SK-N-SH (cell line): ENCODE measurements around the gene SLC26A5. TPM values are rescaled to one million over a fixed set of nuclear protein-coding genes. Genes with fewer than 3 reads are reported as not detected.

Experiments used
- CTCF ChIA-PET: fragments of 300-600, 350-600 bp; formaldehyde crosslinking; extraction: SDS; loops from one replicate; lab custom pipeline; 2021; lab: Yijun Ruan, JAX
- POLR2A ChIA-PET: fragments of 350-600 bp; sonication (Branson Sonifier 250); formaldehyde crosslinking; extraction: SDS; loops from one replicate; lab custom pipeline; 2020; ENCODE audit warnings: antibody characterized with exemption, inconsistent platforms; lab: Yijun Ruan, JAX
- DNase-seq: peaks from one replicate; pipeline ENCODE4 v3.0.0; 2012
- H2AFZ ChIP-seq: fragments of 200-600 bp; sonication (generic); 2 replicates; pipeline ENCODE4 v1.8.1; 2016; ENCODE audit warnings: antibody characterized with exemption, mild to moderate bottlenecking, low read depth
- H3F3A ChIP-seq: fragments of 200-600 bp; sonication (generic); replicated peaks from 2 replicates; pipeline ENCODE3; 2016; ENCODE audit warnings: antibody characterized with exemption, mild to moderate bottlenecking; ENCODE audit not compliant: insufficient read depth
- H3K27ac ChIP-seq, 2 experiments: fragments of 200-500 bp in 1 of 2; fragments of 200-600 bp in 1 of 2; sonication (Bioruptor generic) in 1 of 2; sonication (generic), shearing (Covaris generic) in 1 of 2; 2 replicates each; pipeline versions ENCODE4 v1.5.1 to v1.6.1; 2014 to 2016; ENCODE audit warnings: low read depth in 2 of 2, inconsistent platforms in 1 of 2, low read length in 1 of 2, mild to moderate bottlenecking in 1 of 2, mixed read lengths in 1 of 2
- H3K27me3 ChIP-seq: fragments of 200-600 bp; sonication (generic), shearing (Covaris generic); 2 replicates; pipeline ENCODE4 v1.6.1; 2016; ENCODE audit warnings: mixed run types; ENCODE audit not compliant: insufficient read depth
- H3K36me3 ChIP-seq, 2 experiments: fragments of 200-500 bp in 1 of 2; fragments of 200-600 bp in 1 of 2; sonication (Bioruptor generic) in 1 of 2; sonication (generic) in 1 of 2; replicated peaks in 1 of 2; 2 replicates each; pipeline versions ENCODE3 to v1.5.1; 2014 to 2016; ENCODE audit warnings: low read length in 1 of 2, mild to moderate bottlenecking in 1 of 2; ENCODE audit not compliant: insufficient read depth in 2 of 2, control insufficient read depth in 1 of 2
- H3K4me1 ChIP-seq, 2 experiments: fragments of 200-500 bp in 1 of 2; fragments of 200-600 bp in 1 of 2; sonication (Bioruptor generic) in 1 of 2; sonication (generic), shearing (Covaris generic) in 1 of 2; 2 replicates each; pipeline versions ENCODE4 v1.5.1 to v1.6.1; 2014 to 2016; ENCODE audit warnings: low read depth in 1 of 2, low read length in 1 of 2, mixed run types in 1 of 2; ENCODE audit not compliant: insufficient read depth in 2 of 2, control insufficient read depth in 1 of 2
- H3K4me2 ChIP-seq: fragments of 200-600 bp; sonication (generic), shearing (Covaris generic); 2 replicates; pipeline ENCODE4 v1.6.1; 2017; ENCODE audit warnings: mixed run types
- H3K4me3 ChIP-seq, 2 experiments: fragments of 200-500 bp in 1 of 2; fragments of 200-600 bp in 1 of 2; sonication (Bioruptor generic) in 1 of 2; sonication (generic), shearing (Covaris generic) in 1 of 2; 2 replicates each; pipeline versions ENCODE4 v1.5.1 to v1.8.1; 2014 to 2016; ENCODE audit warnings: low read depth in 2 of 2, inconsistent platforms in 1 of 2, low read length in 1 of 2, mild to moderate bottlenecking in 1 of 2, mixed read lengths in 1 of 2, moderate library complexity in 1 of 2
- H3K79me2 ChIP-seq: fragments of 200-600 bp; sonication (generic); 2 replicates; pipeline ENCODE4 v1.8.1; 2017; ENCODE audit warnings: mild to moderate bottlenecking; ENCODE audit not compliant: insufficient read depth
- H3K9ac ChIP-seq: fragments of 200-600 bp; sonication (generic); 2 replicates; pipeline ENCODE4 v1.6.1; 2017; ENCODE audit warnings: mixed run types
- H3K9me2 ChIP-seq: fragments of 200-600 bp; sonication (generic); 2 replicates; pipeline ENCODE4 v1.6.1; 2017; ENCODE audit warnings: mixed run types
- H3K9me3 ChIP-seq: fragments of 200-600 bp; sonication (generic); 2 replicates; pipeline ENCODE4 v1.6.1; 2017; ENCODE audit warnings: mixed run types, mild to moderate bottlenecking, moderate library complexity
- H4K20me1 ChIP-seq: fragments of 200-600 bp; sonication (generic); 2 replicates; pipeline ENCODE4 v1.6.1; 2017; ENCODE audit warnings: mild to moderate bottlenecking, mixed run types; ENCODE audit not compliant: insufficient read depth
- CHD2 ChIP-seq: fragments of 150-350 bp; IDR thresholded peaks from 2 replicates; pipeline ENCODE4 v1.6.1; 2018; ENCODE audit warnings: low read length; ENCODE audit not compliant: partially characterized antibody
- CTCF ChIP-seq: fragments of 200-600 bp; sonication (generic); IDR thresholded peaks from 2 replicates; pipeline ENCODE4 v1.6.1; 2017; ENCODE audit warnings: antibody characterized with exemption, mild to moderate bottlenecking, moderate library complexity
- ELF1 ChIP-seq: IDR thresholded peaks from 2 replicates; pipeline ENCODE4 v1.4.0; 2012
- FOXJ3 ChIP-seq: sonication (generic); formaldehyde crosslinking; IDR thresholded peaks from 2 replicates; pipeline ENCODE4 v1.5.1; 2020; ENCODE audit warnings: mild to moderate bottlenecking, missing genetic modification reagents
- GABPA ChIP-seq: IDR thresholded peaks from 2 replicates; pipeline ENCODE4 v1.4.0; 2012; ENCODE audit warnings: low read depth, mild to moderate bottlenecking
- GATA2 ChIP-seq: sonication (generic); formaldehyde crosslinking; IDR thresholded peaks from 2 replicates; pipeline ENCODE4 v1.5.0; 2020; ENCODE audit warnings: mild to moderate bottlenecking, missing genetic modification reagents
- IRF3 ChIP-seq: fragments of 150-350 bp; IDR thresholded peaks from 2 replicates; pipeline ENCODE4 v1.6.1; 2016; ENCODE audit warnings: mild to moderate bottlenecking, low read depth, low read length
- JUND ChIP-seq: IDR thresholded peaks from 2 replicates; pipeline ENCODE4 v1.4.0; 2012
- MAX ChIP-seq: IDR thresholded peaks from 2 replicates; pipeline ENCODE4 v1.4.0; 2012; ENCODE audit warnings: low read depth
- MXI1 ChIP-seq: IDR thresholded peaks from 2 replicates; pipeline ENCODE4 v1.6.1; 2012; ENCODE audit warnings: mild to moderate bottlenecking, low read depth, low read length, improper control_type of control experiment
- NRF1 ChIP-seq: IDR thresholded peaks from 2 replicates; pipeline ENCODE4 v1.6.1; 2012; ENCODE audit warnings: low read depth, mild to moderate bottlenecking, low read length
- RAD21 ChIP-seq: IDR thresholded peaks from 2 replicates; pipeline ENCODE4 v1.6.1; 2012; ENCODE audit warnings: mild to moderate bottlenecking, low read length
- REST ChIP-seq: IDR thresholded peaks from 2 replicates; pipeline ENCODE4 v1.6.1; 2012; ENCODE audit warnings: mild to moderate bottlenecking, low read depth, low read length, moderate library complexity
- RXRA ChIP-seq: IDR thresholded peaks from 2 replicates; pipeline ENCODE4 v1.4.0; 2012; ENCODE audit warnings: low read depth, mild to moderate bottlenecking, borderline replicate concordance
- SIN3A ChIP-seq: IDR thresholded peaks from 2 replicates; pipeline ENCODE4 v1.6.1; 2012; ENCODE audit warnings: low read depth, mild to moderate bottlenecking, low read length, moderate library complexity, borderline replicate concordance
- SMC3 ChIP-seq: IDR thresholded peaks from 2 replicates; pipeline ENCODE4 v1.6.1; 2012; ENCODE audit warnings: low read depth, low read length, improper control_type of control experiment
- TCF12 ChIP-seq: IDR thresholded peaks from 2 replicates; pipeline ENCODE4 v1.4.0; 2012
- TEAD4 ChIP-seq: IDR thresholded peaks from 2 replicates; pipeline ENCODE4 v1.4.0; 2012; ENCODE audit warnings: mild to moderate bottlenecking, borderline replicate concordance; ENCODE audit not compliant: insufficient read depth
- USF1 ChIP-seq: IDR thresholded peaks from 2 replicates; pipeline ENCODE4 v1.4.0; 2012; ENCODE audit warnings: low read depth, borderline replicate concordance
- ZBTB33 ChIP-seq: IDR thresholded peaks from 2 replicates; pipeline ENCODE4 v1.4.0; 2012; ENCODE audit warnings: low read depth, borderline replicate concordance
- WGBS: methylation state at CpG from one replicate; pipeline ENCODE4 v1.1.6; 2017; ENCODE audit warnings: low lambda C conversion rate; 5-methylcytosine and 5-hydroxymethylcytosine counted together
- polyA plus RNA-seq, 3 experiments: library from polyadenylated mRNA; depleted of rRNA; stranded (reverse); fragments of >200 nt; gene quantifications; 2 replicates each; pipeline ENCODE4 v1.2.3, GENCODE V29; 2012

Gene SLC26A5
- polyA plus RNA-seq, 1 of the 3 experiments (the other 2 are of a cell fraction): not detected

- WGBS: 84% methylated on average over 8 of the region's 8 CpGs
- H3K27ac ChIP-seq: no peak overlapping the region
- peaks cover 38% of the 10 kb centered on the region; the same call in 1 of the 2 replicates for H3K27me3 ChIP-seq
- ChIA-PET POLR2A (no interaction called here), CTCF (interaction anchor here (1.2 kb wide), 1 partner anchor 28 kb away, joined by 4 read pairs; no protein-coding TSS in a partner anchor)
- H3K79me2 ChIP-seq: no peaks in the 10 kb centered on the region
- TF ChIP-seq ELF1 (no peak), IRF3 (no peak), ZBTB33 (no peak), RXRA (no peak), MAX (no peak), CHD2 (no peak), TEAD4 (no peak), SMC3 (no peak), USF1 (no peak), TCF12 (no peak), REST (no peak), CTCF (no peak), GABPA (no peak), GATA2 (no peak), RAD21 (no peak), MXI1 (no peak), SIN3A (no peak), NRF1 (no peak), FOXJ3 (CRISPR knock-in tag) (no peak), JUND (no peak)
- H3K9me2 ChIP-seq: no peaks in the 10 kb centered on the region
- no peak overlapping the region for H3K4me2 ChIP-seq
- no peak for DNase-seq
- no peaks in the 10 kb centered on the region for H3K9me3 ChIP-seq
- H3K4me3 ChIP-seq: no peak overlapping the region
- H3K4me1 ChIP-seq: no peaks in the 10 kb centered on the region
- no peak overlapping the region for H3K9ac ChIP-seq
- no peaks in the 10 kb centered on the region for H4K20me1 ChIP-seq
- no peaks in the 10 kb centered on the region for H3F3A ChIP-seq
- no peaks in the 10 kb centered on the region for H3K36me3 ChIP-seq
- no peak overlapping the region for H2AFZ ChIP-seq
These were observed 6.3 kb downstream of the SLC26A5 start for GRCh38 chr7:103439661-103440060.
